ENCODE data around the gene MAPK8. TPM values are rescaled to one million over a fixed set of nuclear protein-coding genes. Genes with fewer than 3 reads are reported as not detected.

MAPK8 gene
- total RNA-seq, 1 experiment from 2014 or later: 55.7 TPM

DNA sequence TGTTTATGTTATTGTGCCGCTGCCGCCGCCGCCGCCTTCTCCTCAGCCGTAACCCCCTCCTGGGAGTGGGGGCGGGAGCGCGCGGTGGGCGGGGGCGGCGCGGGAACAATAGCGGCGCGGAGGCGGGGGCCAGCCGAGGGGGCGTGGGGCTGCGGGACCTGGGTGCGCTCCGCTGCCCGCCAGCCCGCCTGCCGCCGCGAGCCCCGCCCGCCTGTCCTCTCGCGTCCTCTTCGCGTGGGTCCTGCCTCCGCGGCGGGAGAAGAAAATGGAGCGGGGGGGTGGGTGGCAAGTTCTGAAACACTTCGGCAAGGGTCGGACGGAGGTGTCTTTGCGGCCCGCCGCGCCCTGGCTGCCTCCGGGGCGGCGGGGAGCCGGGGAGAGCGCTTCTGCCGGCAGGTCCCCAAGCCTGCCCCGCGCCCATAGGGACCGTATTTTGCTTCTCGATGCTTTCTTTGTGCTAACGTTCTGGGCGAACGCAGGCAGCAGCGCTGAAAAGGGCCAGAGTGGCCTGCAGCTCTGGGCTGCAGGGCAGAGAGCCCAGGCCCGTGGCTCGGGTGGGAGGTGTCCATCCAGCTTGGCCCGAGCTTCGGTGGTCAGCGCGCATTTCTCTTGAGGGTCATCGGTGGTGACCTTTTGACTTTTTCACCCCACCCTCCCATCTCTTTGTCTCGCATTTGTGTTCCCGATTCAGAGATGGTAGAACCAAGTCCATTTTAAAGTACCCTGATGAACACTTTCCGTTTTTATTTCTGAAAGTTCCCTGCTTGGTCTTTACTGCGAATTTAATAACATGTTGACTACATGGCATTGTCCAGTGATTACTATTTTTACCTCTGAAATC, 613 bp downstream of the MAPK8 start:
- peaks cover 23% of the 10 kb centered on the region for H3K36me3 Mint-ChIP-seq (ENCODE audit: insufficient read depth, unreplicated experiment)
- peaks cover 35% of the 10 kb centered on the region for H3K4me1 Mint-ChIP-seq (ENCODE audit: low read depth, unreplicated experiment)
- intact Hi-C loops (cut with micrococcal nuclease; ENCODE audit: unreplicated experiment): no loop called here
- TF ChIP-seq, protein P1, sequence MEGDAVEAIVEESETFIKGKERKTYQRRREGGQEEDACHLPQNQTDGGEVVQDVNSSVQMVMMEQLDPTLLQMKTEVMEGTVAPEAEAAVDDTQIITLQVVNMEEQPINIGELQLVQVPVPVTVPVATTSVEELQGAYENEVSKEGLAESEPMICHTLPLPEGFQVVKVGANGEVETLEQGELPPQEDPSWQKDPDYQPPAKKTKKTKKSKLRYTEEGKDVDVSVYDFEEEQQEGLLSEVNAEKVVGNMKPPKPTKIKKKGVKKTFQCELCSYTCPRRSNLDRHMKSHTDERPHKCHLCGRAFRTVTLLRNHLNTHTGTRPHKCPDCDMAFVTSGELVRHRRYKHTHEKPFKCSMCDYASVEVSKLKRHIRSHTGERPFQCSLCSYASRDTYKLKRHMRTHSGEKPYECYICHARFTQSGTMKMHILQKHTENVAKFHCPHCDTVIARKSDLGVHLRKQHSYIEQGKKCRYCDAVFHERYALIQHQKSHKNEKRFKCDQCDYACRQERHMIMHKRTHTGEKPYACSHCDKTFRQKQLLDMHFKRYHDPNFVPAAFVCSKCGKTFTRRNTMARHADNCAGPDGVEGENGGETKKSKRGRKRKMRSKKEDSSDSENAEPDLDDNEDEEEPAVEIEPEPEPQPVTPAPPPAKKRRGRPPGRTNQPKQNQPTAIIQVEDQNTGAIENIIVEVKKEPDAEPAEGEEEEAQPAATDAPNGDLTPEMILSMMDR (IDR thresholded peaks at IDR 0.05; ENCODE audit: unreplicated experiment): no peak
- BruUV-seq (replicated peaks): no TSS peak
- DNase-seq: peak; percentile 58
- H3K9me3 Mint-ChIP-seq (ENCODE audit: low read depth, unreplicated experiment): no peaks in the 10 kb centered on the region
- H3K27me3 Mint-ChIP-seq (ENCODE audit: unreplicated experiment): peaks cover 16% of the 10 kb centered on the region
- H3K4me3 Mint-ChIP-seq (ENCODE audit: low read depth, unreplicated experiment): peak overlapping the region; percentile 78
- H3K27ac Mint-ChIP-seq (ENCODE audit: unreplicated experiment): peak overlapping the region; percentile 16
- CTCF ChIA-PET: no interaction called here

DNA sequence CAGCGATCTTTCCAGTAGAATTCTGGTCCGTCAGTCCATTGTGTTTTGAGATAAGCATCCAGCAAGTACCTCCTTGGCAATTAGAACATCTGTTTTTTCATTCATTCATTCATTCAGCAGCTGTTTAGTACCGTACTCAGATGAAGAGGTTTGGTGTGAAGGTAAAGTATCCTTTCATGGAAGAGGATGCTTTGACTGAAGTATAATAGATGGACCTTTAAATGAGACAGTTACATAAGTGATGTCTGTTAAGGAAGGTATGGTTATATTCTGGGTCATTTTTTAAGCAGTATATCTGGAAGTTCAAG, 1.2 kb downstream of the MAPK8 start:
- H3K9me3 Mint-ChIP-seq (ENCODE audit: low read depth, unreplicated experiment): no peaks in the 10 kb centered on the region
- intact Hi-C loops (cut with micrococcal nuclease; ENCODE audit: unreplicated experiment): loop anchor here (2.0 kb wide), 2 partner anchors 23 to 57 kb away; no protein-coding TSS in a partner anchor
- peak overlapping the region; percentile 16 for H3K27ac Mint-ChIP-seq (ENCODE audit: unreplicated experiment)
- TF ChIP-seq, protein P1 (IDR thresholded peaks at IDR 0.05; ENCODE audit: unreplicated experiment): no peak
- peak overlapping the region; percentile 78 for H3K4me3 Mint-ChIP-seq (ENCODE audit: low read depth, unreplicated experiment)
- CTCF ChIA-PET: no interaction called here
- BruUV-seq (replicated peaks): no TSS peak
- H3K4me1 Mint-ChIP-seq (ENCODE audit: low read depth, unreplicated experiment): peaks cover 35% of the 10 kb centered on the region
- peaks cover 16% of the 10 kb centered on the region for H3K27me3 Mint-ChIP-seq (ENCODE audit: unreplicated experiment)
- DNase-seq: no peak
- H3K36me3 Mint-ChIP-seq (ENCODE audit: insufficient read depth, unreplicated experiment): peaks cover 23% of the 10 kb centered on the region

DNA sequence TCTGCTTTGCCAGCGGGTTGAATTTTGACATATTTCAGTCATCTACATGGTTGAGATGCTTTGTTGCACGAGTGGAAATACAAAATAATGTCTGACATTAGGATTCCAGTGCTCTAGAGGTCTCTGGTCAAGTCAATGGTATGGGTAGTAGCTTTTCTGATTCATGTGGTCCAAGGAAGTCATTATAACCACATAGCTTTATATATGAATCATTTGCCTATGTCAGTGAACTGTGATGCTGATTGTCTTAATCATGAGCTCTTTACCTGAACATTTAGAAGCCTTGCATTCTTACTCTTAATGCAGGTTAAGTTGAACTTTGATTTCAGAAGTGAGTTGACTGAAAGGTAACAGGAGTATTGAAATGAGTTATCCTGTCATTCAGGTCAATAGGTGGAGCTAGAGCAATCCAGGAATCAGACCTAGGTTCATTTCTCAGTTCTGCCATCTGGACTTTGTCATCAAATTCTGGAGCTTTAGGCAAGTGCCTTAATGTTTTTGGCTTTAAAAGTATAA, 3.3 kb downstream of the MAPK8 start:
- TF ChIP-seq, protein P1 (IDR thresholded peaks at IDR 0.05; ENCODE audit: unreplicated experiment): no peak
- intact Hi-C loops (cut with micrococcal nuclease; ENCODE audit: unreplicated experiment): loop anchor here (2.0 kb wide), 2 partner anchors 21 to 55 kb away; no protein-coding TSS in a partner anchor
- peaks cover 2% of the 10 kb centered on the region for H3K27me3 Mint-ChIP-seq (ENCODE audit: unreplicated experiment)
- peak overlapping the region; percentile 52 for H3K27ac Mint-ChIP-seq (ENCODE audit: unreplicated experiment)
- BruUV-seq (replicated peaks): no TSS peak
- CTCF ChIA-PET: interaction anchor here (1.0 to 1.4 kb wide), 7 partner anchors 19 to 346 kb away, joined by 3 to 15 read pairs (median 4); no protein-coding TSS in a partner anchor
- peaks cover 23% of the 10 kb centered on the region for H3K36me3 Mint-ChIP-seq (ENCODE audit: insufficient read depth, unreplicated experiment)
- H3K9me3 Mint-ChIP-seq (ENCODE audit: low read depth, unreplicated experiment): no peaks in the 10 kb centered on the region
- H3K4me3 Mint-ChIP-seq (ENCODE audit: low read depth, unreplicated experiment): peak overlapping the region; percentile 9
- peaks cover 38% of the 10 kb centered on the region for H3K4me1 Mint-ChIP-seq (ENCODE audit: low read depth, unreplicated experiment)
- DNase-seq: no peak

DNA sequence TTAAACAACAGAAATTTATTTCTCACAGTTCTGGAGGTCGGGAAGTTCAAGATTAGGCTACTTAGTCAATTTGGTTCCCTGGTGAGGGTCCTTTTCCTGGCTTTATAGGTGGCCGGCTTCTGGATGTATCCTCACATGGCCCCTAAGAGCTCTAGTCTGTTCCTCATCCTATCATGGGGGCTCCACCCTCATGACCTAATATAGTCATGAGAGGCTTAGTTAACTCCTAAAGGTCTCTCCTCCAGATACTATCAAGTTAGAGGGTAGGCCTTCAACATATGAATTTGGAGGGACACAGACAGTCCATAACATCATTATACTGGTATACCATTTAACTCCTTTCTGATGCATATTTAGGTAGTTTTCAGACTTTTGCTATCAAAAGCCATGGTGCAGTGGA, 7.6 kb downstream of the MAPK8 start:
- H3K4me1 Mint-ChIP-seq (ENCODE audit: low read depth, unreplicated experiment): peaks cover 36% of the 10 kb centered on the region
- H3K27me3 Mint-ChIP-seq (ENCODE audit: unreplicated experiment): no peaks in the 10 kb centered on the region
- no peak for DNase-seq
- H3K9me3 Mint-ChIP-seq (ENCODE audit: low read depth, unreplicated experiment): no peaks in the 10 kb centered on the region
- H3K36me3 Mint-ChIP-seq (ENCODE audit: insufficient read depth, unreplicated experiment): no peaks in the 10 kb centered on the region
- intact Hi-C loops (cut with micrococcal nuclease; ENCODE audit: unreplicated experiment): no loop called here
- H3K27ac Mint-ChIP-seq (ENCODE audit: unreplicated experiment): no peak overlapping the region
- TF ChIP-seq, protein P1 (IDR thresholded peaks at IDR 0.05; ENCODE audit: unreplicated experiment): no peak
- BruUV-seq (replicated peaks): no TSS peak
- H3K4me3 Mint-ChIP-seq (ENCODE audit: low read depth, unreplicated experiment): no peak overlapping the region
- CTCF ChIA-PET: no interaction called here
